HFFc6 (cell line): ENCODE measurements around the gene PARVG. TPM values are rescaled to one million over a fixed set of nuclear protein-coding genes. Genes with fewer than 3 reads are reported as not detected.

Source experiments
- DNase-seq: peaks from one replicate; pipeline ENCODE4 v3.0.0-alpha.2; 2018
- H3K27ac Mint-ChIP-seq: 2 replicates; pipeline ENCODE4 v1.8.0; 2020; ENCODE audit warnings: mild to moderate bottlenecking, mixed read lengths
- H3K27me3 Mint-ChIP-seq: 2 replicates; pipeline ENCODE4 v1.8.0; 2021; ENCODE audit warnings: mild to moderate bottlenecking, moderate library complexity, mixed read lengths; ENCODE audit not compliant: insufficient read depth
- H3K36me3 Mint-ChIP-seq: 2 replicates; pipeline ENCODE4 v1.8.0; 2021; ENCODE audit warnings: low read depth, mixed read lengths
- H3K4me1 Mint-ChIP-seq: 2 replicates; pipeline ENCODE4 v1.8.0; 2020; ENCODE audit warnings: low read depth, mixed read lengths
- H3K4me3 Mint-ChIP-seq: 2 replicates; pipeline ENCODE4 v1.8.0; 2020; ENCODE audit warnings: mild to moderate bottlenecking, moderate library complexity, mixed read lengths
- H3K9me3 Mint-ChIP-seq: 2 replicates; pipeline ENCODE4 v1.8.0; 2020; ENCODE audit warnings: mild to moderate bottlenecking, mixed read lengths
- CTCF ChIP-seq: fragments of 200-600 bp; sonication (generic); IDR thresholded peaks from 2 replicates; pipeline ENCODE4 v1.5.0; 2021; ENCODE audit warnings: antibody characterized with exemption, mild to moderate bottlenecking
- total RNA-seq, 6 experiments: library from RNA; stranded (reverse); fragmentation: NEBNext Ultra II Directional; extraction: Animal tissue kit (Norgen Biotek cat#: 25700); gene quantifications; 2 replicates in 1 of 6; 3 replicates in 5 of 6; pipeline ENCODE4 v1.2.3, GENCODE V29; 2021

The PARVG gene
- total RNA-seq, 6 experiments from 2014 or later, result not detected

GRCh38 chr22:44213489-44214043 is 32.8 kb downstream of the PARVG start:
- Mint-ChIP-seq H3K4me1 (peaks cover 12% of the 10 kb centered on the region; the same call in 1 of the 2 replicates), H3K4me3 (no peak overlapping the region), H3K9me3 (0 out of 2 replicates have a peak, but pooled peaks cover 9% of the 10 kb centered on the region), H3K27me3 (peaks cover 14% of the 10 kb centered on the region; the same call in 1 of the 2 replicates), H3K27ac (no peak overlapping the region), H3K36me3 (0 out of 2 replicates have a peak, but pooled peaks cover 5% of the 10 kb centered on the region)
- TF ChIP-seq CTCF, result no peak
- no peak for DNase-seq

GRCh38 chr22:44214187-44214586 is 33.5 kb downstream of the PARVG start:
- Mint-ChIP-seq H3K27me3 (peaks cover 19% of the 10 kb centered on the region), H3K4me3 (no peak overlapping the region)

GRCh38 chr22:44214764-44215163 is 34.0 kb downstream of the PARVG start:
- DNase-seq, result no peak
- no peak overlapping the region for H3K4me3 Mint-ChIP-seq

More at GRCh38 chr22:44214187-44214586, 33.5 kb downstream of the PARVG start:
- Mint-ChIP-seq H3K9me3 (0 out of 2 replicates have a peak, but pooled peaks cover 6% of the 10 kb centered on the region), H3K27ac (no peak overlapping the region), H3K36me3 (0 out of 2 replicates have a peak, but pooled peaks cover 5% of the 10 kb centered on the region), H3K4me1 (peaks cover 12% of the 10 kb centered on the region; the same call in 1 of the 2 replicates)
- DNase-seq, result no peak
- no peak for TF ChIP-seq CTCF

GRCh38 chr22:44215287-44215686 is 34.6 kb downstream of the PARVG start:
- Mint-ChIP-seq H3K4me1 (peaks cover 12% of the 10 kb centered on the region; the same call in 1 of the 2 replicates), H3K9me3 (no peaks in the 10 kb centered on the region), H3K27me3 (peaks cover 22% of the 10 kb centered on the region), H3K27ac (no peak overlapping the region), H3K36me3 (no peaks in the 10 kb centered on the region), H3K4me3 (no peak overlapping the region)
- TF ChIP-seq CTCF, result no peak
- no peak for DNase-seq

More at GRCh38 chr22:44214764-44215163, 34.0 kb downstream of the PARVG start:
- 0 out of 2 replicates have a peak, but pooled peaks cover 1% of the 10 kb centered on the region for H3K36me3 Mint-ChIP-seq
- TF ChIP-seq CTCF, result no peak
- H3K27ac Mint-ChIP-seq, result no peak overlapping the region
- H3K4me1 Mint-ChIP-seq, result peaks cover 12% of the 10 kb centered on the region; the same call in 1 of the 2 replicates
- H3K9me3 Mint-ChIP-seq, result 0 out of 2 replicates have a peak, but pooled peaks cover under 1% of the 10 kb centered on the region
- peaks cover 22% of the 10 kb centered on the region for H3K27me3 Mint-ChIP-seq

GRCh38 chr22:44217346-44217745 is 36.6 kb downstream of the PARVG start:
- DNase-seq, result no peak
- peaks cover 21% of the 10 kb centered on the region for H3K27me3 Mint-ChIP-seq
- no peak for TF ChIP-seq CTCF
- H3K4me1 Mint-ChIP-seq, result no peaks in the 10 kb centered on the region
- H3K4me3 Mint-ChIP-seq, result no peak overlapping the region
- no peaks in the 10 kb centered on the region for H3K9me3 Mint-ChIP-seq
- no peak overlapping the region for H3K27ac Mint-ChIP-seq
- H3K36me3 Mint-ChIP-seq, result no peaks in the 10 kb centered on the region
